HepG2 (cell line): ENCODE measurements around the gene PLEKHG4B. TPM values are rescaled to one million over a fixed set of nuclear protein-coding genes. Genes with fewer than 3 reads are reported as not detected.

Experiments used
- ATAC-seq: fragments of 200-7000 bp; cut with Tn5 transposase; 3 replicates; pipeline ENCODE4 v1.9.1; 2020; ENCODE audit warnings: mild to moderate bottlenecking, moderate library complexity
- BruUV-seq: library from RNA; stranded (reverse); fragments of 400-500 nt; replicated peaks from 2 replicates; lab custom pipeline; 2021; lab: Mats Ljungman, UMichigan
- CTCF ChIA-PET: fragments of 300-600 bp; formaldehyde crosslinking; extraction: SDS; loops from one replicate; lab custom pipeline; 2021; ENCODE audit warnings: low total read pairs, inconsistent platforms, low intra/inter-chr PET ratio; lab: Yijun Ruan, JAX
- POLR2A ChIA-PET: fragments of 350-600 bp; sonication (Branson Sonifier 250); formaldehyde crosslinking; loops from one replicate; lab custom pipeline; 2020; ENCODE audit warnings: antibody characterized with exemption, inconsistent platforms; lab: Yijun Ruan, JAX
- DNase-seq: peaks from one replicate; pipeline ENCODE4 v3.0.0-alpha.2; 2015; ENCODE audit warnings: low spot score
- FAIRE-seq: peaks from 3 replicates; lab custom pipeline; 2011; peaks lifted over from hg19 to GRCh38; lab: Jason Lieb, UNC
- H2AFZ ChIP-seq: one replicate; pipeline ENCODE4 v1.6.1; 2011; ENCODE audit warnings: low read length, inconsistent platforms
- H3K27ac ChIP-seq: fragments of 300-600 bp; 3 replicates; pipeline ENCODE4 v1.8.0; 2011; ENCODE audit warnings: mixed run types, mild to moderate bottlenecking, mixed read lengths, low read length, inconsistent platforms; ENCODE audit not compliant: insufficient read depth; ENCODE audit errors: extremely low read length
- H3K27me3 ChIP-seq, 2 experiments: fragments of 200-600 bp in 1 of 2; 2 replicates in 1 of 2; 3 replicates in 1 of 2; pipeline versions ENCODE4 v1.6.0 to v1.8.0; 2011; ENCODE audit warnings: low read length in 2 of 2, mild to moderate bottlenecking in 2 of 2, moderate library complexity in 2 of 2, inconsistent platforms in 1 of 2; ENCODE audit not compliant: insufficient read depth in 2 of 2, control insufficient read depth in 1 of 2
- H3K36me3 ChIP-seq, 2 experiments: fragments of 200-600 bp in 1 of 2; replicated peaks in 1 of 2; 2 replicates in 1 of 2; 3 replicates in 1 of 2; pipeline versions ENCODE4 v1.5.1 to v1.8.0; 2011; ENCODE audit warnings: low read length in 2 of 2, inconsistent platforms in 1 of 2; ENCODE audit not compliant: insufficient read depth in 2 of 2, control insufficient read depth in 1 of 2
- H3K4me1 ChIP-seq: 2 replicates; pipeline ENCODE4 v1.5.1; 2012; ENCODE audit warnings: low read length, inconsistent platforms; ENCODE audit not compliant: insufficient read depth
- H3K4me2 ChIP-seq: 2 replicates; pipeline ENCODE4 v1.6.0; 2011; ENCODE audit warnings: low read depth, low read length, inconsistent platforms
- H3K4me3 ChIP-seq, 3 experiments: fragments of 200-600 bp in 1 of 3; sonication (generic), shearing (Covaris generic) in 1 of 3; replicated peaks in 1 of 3; 2 replicates each; pipeline ENCODE4 v1.5.1; 2011 to 2016; ENCODE audit warnings: low read length in 3 of 3, inconsistent platforms in 2 of 3, low read depth in 2 of 3, mild to moderate bottlenecking in 2 of 3, control low read depth in 1 of 3, mixed read lengths in 1 of 3; ENCODE audit not compliant: insufficient read depth in 1 of 3
- H3K79me2 ChIP-seq: one replicate; pipeline ENCODE4 v1.6.1; 2011; ENCODE audit warnings: low read length, inconsistent platforms; ENCODE audit not compliant: insufficient read depth
- H3K9ac ChIP-seq: 2 replicates; pipeline ENCODE4 v1.6.0; 2011; ENCODE audit warnings: mild to moderate bottlenecking, low read depth, low read length, inconsistent platforms; ENCODE audit not compliant: insufficient read depth
- H3K9me3 ChIP-seq: 2 replicates; pipeline ENCODE4 v1.5.1; 2012; ENCODE audit warnings: mild to moderate bottlenecking, low read length
- H4K20me1 ChIP-seq: 2 replicates; pipeline ENCODE4 v1.6.0; 2011; ENCODE audit warnings: inconsistent platforms, mild to moderate bottlenecking, low read length, moderate library complexity; ENCODE audit not compliant: insufficient read depth
- ARID2 ChIP-seq: sonication (generic); formaldehyde crosslinking; IDR thresholded peaks from 2 replicates; pipeline ENCODE4 v1.8.1; 2022; ENCODE audit warnings: mild to moderate bottlenecking, missing genetic modification reagents, borderline replicate concordance
- ATAD3A ChIP-seq: sonication (generic); formaldehyde crosslinking; IDR thresholded peaks from 2 replicates; pipeline ENCODE4 v1.4.0; 2020; ENCODE audit warnings: missing genetic modification reagents
- FOXO1 ChIP-seq: sonication (generic); formaldehyde crosslinking; IDR thresholded peaks from 2 replicates; pipeline ENCODE4 v1.4.0; 2020; ENCODE audit warnings: missing genetic modification reagents
- GABPB1 ChIP-seq: IDR thresholded peaks from 2 replicates; pipeline ENCODE4 v1.6.1; 2016; ENCODE audit warnings: mild to moderate bottlenecking, missing genetic modification reagents, moderate library complexity, missing compliant biosample characterization
- IKZF1 ChIP-seq: fragments of 450-650 bp; IDR thresholded peaks from 2 replicates; pipeline ENCODE4 v1.7.1; 2016
- ISL2 ChIP-seq: sonication (generic); formaldehyde crosslinking; IDR thresholded peaks from 2 replicates; pipeline ENCODE4 v1.5.0; 2020; ENCODE audit warnings: missing genetic modification reagents
- MTF2 ChIP-seq: sonication (generic); formaldehyde crosslinking; IDR thresholded peaks from 2 replicates; pipeline ENCODE4 v1.5.0; 2020; ENCODE audit warnings: missing genetic modification reagents, borderline replicate concordance
- NONO ChIP-seq, 2 experiments: fragments of 450-650 bp in 1 of 2; sonication (generic) in 1 of 2; formaldehyde crosslinking in 1 of 2; IDR thresholded peaks in 1 of 2; conservative IDR thresholded peaks in 1 of 2; 2 replicates each; pipeline versions ENCODE4 v1.6.1 to v1.8.0; 2017 to 2022; ENCODE audit warnings: mild to moderate bottlenecking in 1 of 2, missing genetic modification reagents in 1 of 2, moderate library complexity in 1 of 2
- PHB2 ChIP-seq: fragments of 450-650 bp; IDR thresholded peaks from 2 replicates; pipeline ENCODE4 v1.6.1; 2018; ENCODE audit not compliant: partially characterized antibody
- ZNF382 ChIP-seq: sonication (generic); formaldehyde crosslinking; IDR thresholded peaks from 2 replicates; pipeline ENCODE4 v1.5.0; 2020; ENCODE audit warnings: missing genetic modification reagents, mild to moderate bottlenecking, borderline replicate concordance
- ZNF569 ChIP-seq: sonication (generic); formaldehyde crosslinking; IDR thresholded peaks from 2 replicates; pipeline ENCODE4 v1.5.0; 2020; ENCODE audit warnings: mild to moderate bottlenecking, missing genetic modification reagents, moderate library complexity, borderline replicate concordance
- ZNF615 ChIP-seq: sonication (generic); formaldehyde crosslinking; IDR thresholded peaks from 2 replicates; pipeline ENCODE4 v1.5.0; 2020; ENCODE audit warnings: mild to moderate bottlenecking, missing genetic modification reagents, borderline replicate concordance
- ZNF629 ChIP-seq: sonication (generic); formaldehyde crosslinking; conservative IDR thresholded peaks from 2 replicates; pipeline ENCODE4 v1.5.0; 2020; ENCODE audit warnings: missing genetic modification reagents
- ZNF766 ChIP-seq: sonication (generic); formaldehyde crosslinking; IDR thresholded peaks from 2 replicates; pipeline ENCODE4 v1.5.0; 2020; ENCODE audit warnings: missing genetic modification reagents, borderline replicate concordance
- ZNF878 ChIP-seq: sonication (generic); formaldehyde crosslinking; IDR thresholded peaks from 2 replicates; pipeline ENCODE4 v1.8.1; 2023; ENCODE audit warnings: mild to moderate bottlenecking, missing genetic modification reagents, moderate library complexity
- ZZZ3 ChIP-seq: sonication (generic); formaldehyde crosslinking; IDR thresholded peaks from 2 replicates; pipeline ENCODE4 v1.4.0; 2020; ENCODE audit warnings: missing genetic modification reagents, mild to moderate bottlenecking, borderline replicate concordance
- WGBS: methylation state at CpG from one replicate; pipeline ENCODE4 v1.1.6; 2017; ENCODE audit warnings: low lambda C conversion rate; 5-methylcytosine and 5-hydroxymethylcytosine counted together
- in situ Hi-C: cut with HindIII; loops from 2 replicates; pipeline ENCODE4 v1.10.0; 2017; ENCODE audit warnings: low pct_unique_long_range_greater_than_20kb; ENCODE audit not compliant: extremely low pct_ligation_motif_present
- intact Hi-C: fragments of 100-400 bp; cut with micrococcal nuclease; formaldehyde crosslinking; loops from one replicate; pipeline ENCODE4 v1.10.0; 2022; ENCODE audit not compliant: unreplicated experiment
- polyA plus RNA-seq, 8 experiments: library from polyadenylated mRNA; depleted of rRNA in 3 of 8; stranded (reverse) in 7 of 8; unstranded in 1 of 8; fragments of >200 nt; fragmentation: Illumina TruSeq in 4 of 8; extraction: Trizol in 4 of 8; gene quantifications; 2 replicates each; pipeline versions ENCODE4 v1.2.1 to v1.2.3, GENCODE V29; 2011 to 2016; ENCODE audit warnings: low read depth in 4 of 8, missing spikeins in 1 of 8, mixed read lengths in 1 of 8; ENCODE audit not compliant: insufficient read depth in 1 of 8
- total RNA-seq, 5 experiments: library from RNA; depleted of rRNA; stranded (reverse); fragments of >200 nt; fragmentation: Illumina TruSeq; extraction: Trizol; gene quantifications; 2 replicates each; pipeline ENCODE4 v1.2.3, GENCODE V29; 2016; ENCODE audit warnings: low read depth in 1 of 5
- TF ChIP-seq, protein P1 (sequence below): sonication (generic); formaldehyde crosslinking; IDR thresholded peaks from 2 replicates; pipeline ENCODE4 v1.5.0; 2020; ENCODE audit warnings: missing genetic modification reagents

The PLEKHG4B gene
- total and polyA plus RNA-seq, 2 of the 13 experiments (the other 11 are each of a cell fraction or from before 2014, with no cell fraction given) = 0.09 TPM; not detected in 1

DNA sequence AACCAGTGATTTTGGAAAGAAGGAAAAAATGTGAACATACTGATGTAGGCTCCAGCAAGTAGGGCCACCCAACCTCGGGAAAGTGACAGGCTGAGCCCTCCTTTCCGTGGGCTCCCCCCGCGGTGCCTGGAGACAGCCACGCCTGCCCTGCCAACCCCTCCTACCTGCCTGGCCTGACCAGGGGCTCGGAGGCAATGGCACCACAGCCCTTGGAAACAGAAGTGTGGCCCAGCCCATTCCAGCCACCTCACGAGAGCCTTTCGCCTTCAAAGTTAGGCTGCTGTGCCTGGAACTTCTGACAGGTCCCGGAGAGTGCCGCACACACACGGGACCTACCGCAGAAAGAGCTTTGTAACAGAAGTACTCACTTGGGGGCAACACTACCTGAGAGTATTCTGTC lies 49.8 kb downstream of the PLEKHG4B start:
- 14% methylated on average over 2 of the region's 12 CpGs for WGBS
- CTCF ChIA-PET = no interaction called here
- peaks cover 3 to 48% of the 10 kb centered on the region in 2 experiments; a peak in 4 of 5 replicates for H3K27me3 ChIP-seq

More for the DNA sequence above, 49.8 kb downstream of the PLEKHG4B start:
- Histone ChIP-seq H3K36me3 (no peaks in the 10 kb centered on the region), H2AFZ (no peak overlapping the region), H3K9me3 (peaks cover under 1% of the 10 kb centered on the region; the same call in 1 of the 2 replicates), H3K4me2 (no peak overlapping the region), H3K4me3 (no peak overlapping the region), H3K27ac (no peak overlapping the region), H3K4me1 (no peaks in the 10 kb centered on the region), H3K79me2 (no peaks in the 10 kb centered on the region), H4K20me1 (no peaks in the 10 kb centered on the region), H3K9ac (no peak overlapping the region)
- FAIRE-seq = no peak
- BruUV-seq = no TSS peak
- no peak for DNase-seq
- POLR2A ChIA-PET = no interaction called here
- intact Hi-C loops (no loop called here), in situ Hi-C loops (no loop called here)
- no peak for ATAC-seq
- TF ChIP-seq MTF2 (no peak), IKZF1 (no peak), PHB2 (no peak), ISL2 (CRISPR knock-in tag) (no peak), FOXO1 (no peak), ZNF569 (no peak), ZNF615 (CRISPR knock-in tag) (no peak), NONO (IDR thresholded peaks at IDR 0.05) (no peak), NONO (CRISPR knock-in tag; conservative IDR thresholded peaks at IDR 0.05) (no peak), ZNF629 (CRISPR knock-in tag) (no peak), GABPB1 (CRISPR knock-in tag) (no peak), ZNF878 (CRISPR knock-in tag) (no peak), ZNF766 (no peak), ATAD3A (CRISPR knock-in tag) (no peak), ZNF382 (no peak), ZZZ3 (CRISPR knock-in tag) (no peak), ARID2 (no peak)
- TF ChIP-seq, protein P1, sequence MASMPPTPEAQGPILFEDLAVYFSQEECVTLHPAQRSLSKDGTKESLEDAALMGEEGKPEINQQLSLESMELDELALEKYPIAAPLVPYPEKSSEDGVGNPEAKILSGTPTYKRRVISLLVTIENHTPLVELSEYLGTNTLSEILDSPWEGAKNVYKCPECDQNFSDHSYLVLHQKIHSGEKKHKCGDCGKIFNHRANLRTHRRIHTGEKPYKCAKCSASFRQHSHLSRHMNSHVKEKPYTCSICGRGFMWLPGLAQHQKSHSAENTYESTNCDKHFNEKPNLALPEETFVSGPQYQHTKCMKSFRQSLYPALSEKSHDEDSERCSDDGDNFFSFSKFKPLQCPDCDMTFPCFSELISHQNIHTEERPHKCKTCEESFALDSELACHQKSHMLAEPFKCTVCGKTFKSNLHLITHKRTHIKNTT (CRISPR knock-in tag) = no peak
